ENCODE measurements around the gene GLT8D1.
A peak's percentile ranks its signal among the peaks of the same experiment; 100 is the strongest.

The GLT8D1 gene

GRCh38 chr3:52722491-52722890 lies 16.9 kb upstream of the GLT8D1 start:
- H3K9me3 Mint-ChIP-seq = peaks cover 8% of the 10 kb centered on the region
- no peak overlapping the region for H3K27ac Mint-ChIP-seq
- no peaks in the 10 kb centered on the region for H3K27me3 Mint-ChIP-seq (ENCODE audit: low read depth)
- H3K4me3 Mint-ChIP-seq = no peak overlapping the region
- peaks cover 23% of the 10 kb centered on the region for H3K4me1 Mint-ChIP-seq (ENCODE audit: low read depth)
- no peak for DNase-seq (ENCODE audit: low spot score)
- peaks cover 33% of the 10 kb centered on the region for H3K36me3 Mint-ChIP-seq (ENCODE audit: low read depth)

GRCh38 chr3:52721730-52722008 lies 16.1 kb upstream of the GLT8D1 start:
- Mint-ChIP-seq H3K27me3 (ENCODE audit: low read depth) (no peaks in the 10 kb centered on the region), H3K36me3 (ENCODE audit: low read depth) (peaks cover 28% of the 10 kb centered on the region), H3K4me1 (ENCODE audit: low read depth) (peaks cover 23% of the 10 kb centered on the region), H3K27ac (peak overlapping the region; percentile 74), H3K9me3 (peaks cover 8% of the 10 kb centered on the region), H3K4me3 (no peak overlapping the region)
- DNase-seq (ENCODE audit: low spot score) = no peak

DNA sequence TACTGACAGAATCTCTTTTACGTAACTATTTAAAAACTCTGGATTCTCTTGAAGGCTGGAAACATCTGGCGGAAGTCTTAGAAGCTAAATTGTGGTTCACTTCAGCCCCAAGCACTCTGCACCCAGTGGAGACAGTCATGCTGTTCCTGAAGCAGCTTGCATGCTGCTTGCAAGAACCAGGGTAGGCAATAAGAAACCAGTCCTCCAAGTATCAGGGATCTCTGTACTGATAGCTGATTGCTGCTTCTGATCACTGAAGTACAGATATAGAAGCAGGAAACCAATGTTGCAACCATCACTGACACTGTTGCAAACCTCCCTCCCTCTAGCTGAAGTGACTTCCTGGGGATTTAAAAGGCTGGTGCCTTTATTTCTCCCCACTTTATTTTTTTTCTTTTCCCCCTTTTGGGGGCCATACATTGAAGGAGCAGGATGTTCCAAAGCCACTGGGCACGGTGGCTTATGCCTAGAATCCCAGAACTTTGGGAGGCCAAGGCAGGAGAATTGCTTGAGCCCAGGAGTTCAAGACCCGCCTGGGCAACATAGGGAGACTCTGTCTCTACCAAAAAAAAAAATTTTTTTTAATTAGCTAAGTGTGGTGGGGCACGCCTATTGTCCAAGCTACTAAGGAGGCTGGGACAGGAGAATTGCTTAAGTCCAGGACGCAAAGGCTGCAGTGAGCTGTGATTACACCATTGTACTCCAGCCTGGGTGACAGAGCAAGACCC lies 15.6 kb upstream of the GLT8D1 start:
- no peaks in the 10 kb centered on the region for H3K27me3 Mint-ChIP-seq (ENCODE audit: low read depth)
- H3K9me3 Mint-ChIP-seq = peaks cover 8% of the 10 kb centered on the region
- peaks cover 28% of the 10 kb centered on the region for H3K36me3 Mint-ChIP-seq (ENCODE audit: low read depth)
- H3K4me1 Mint-ChIP-seq (ENCODE audit: low read depth) = peaks cover 23% of the 10 kb centered on the region
- peak; percentile 15 for DNase-seq (ENCODE audit: low spot score)
- peak overlapping the region; percentile 51 for H3K4me3 Mint-ChIP-seq
- peak overlapping the region; percentile 74 for H3K27ac Mint-ChIP-seq

DNA sequence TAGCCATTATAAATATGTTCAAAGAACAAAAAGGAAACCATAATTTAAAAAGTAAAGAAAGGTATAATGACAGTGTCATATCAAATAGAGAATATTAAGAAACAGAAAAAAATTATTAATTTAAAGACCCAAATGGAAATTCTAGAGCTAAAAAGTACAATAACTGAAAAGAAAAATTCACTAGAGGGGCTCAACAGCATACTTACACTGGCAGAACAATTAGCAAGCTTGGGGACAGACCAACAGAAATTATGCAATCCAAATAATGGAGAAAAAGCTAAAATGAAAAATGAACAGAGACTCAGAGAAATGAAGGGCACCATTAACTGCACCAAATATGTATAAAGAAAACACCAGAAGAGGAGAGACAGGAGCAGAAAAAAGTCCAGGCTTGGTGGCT lies 14.0 kb upstream of the GLT8D1 start:
- H3K27me3 Mint-ChIP-seq (ENCODE audit: low read depth) = no peaks in the 10 kb centered on the region
- H3K36me3 Mint-ChIP-seq (ENCODE audit: low read depth) = peaks cover 25% of the 10 kb centered on the region
- peaks cover 23% of the 10 kb centered on the region for H3K4me1 Mint-ChIP-seq (ENCODE audit: low read depth)
- peaks cover 8% of the 10 kb centered on the region for H3K9me3 Mint-ChIP-seq
- peak overlapping the region; percentile 61 for H3K27ac Mint-ChIP-seq
- peak overlapping the region; percentile 50 for H3K4me3 Mint-ChIP-seq
- no peak for DNase-seq (ENCODE audit: low spot score)

GRCh38 chr3:52715714-52716305 lies 10.2 kb upstream of the GLT8D1 start:
- no peak overlapping the region for H3K4me3 Mint-ChIP-seq
- H3K27me3 Mint-ChIP-seq (ENCODE audit: low read depth) = no peaks in the 10 kb centered on the region
- H3K9me3 Mint-ChIP-seq = peaks cover 8% of the 10 kb centered on the region
- peaks cover 27% of the 10 kb centered on the region for H3K36me3 Mint-ChIP-seq (ENCODE audit: low read depth)
- no peak for DNase-seq (ENCODE audit: low spot score)
- no peak overlapping the region for H3K27ac Mint-ChIP-seq
- peaks cover 12% of the 10 kb centered on the region for H3K4me1 Mint-ChIP-seq (ENCODE audit: low read depth)

GRCh38 chr3:52714335-52715302 lies 9.0 kb upstream of the GLT8D1 start:
- Mint-ChIP-seq H3K27ac (no peak overlapping the region), H3K36me3 (ENCODE audit: low read depth) (peaks cover 25% of the 10 kb centered on the region), H3K4me3 (no peak overlapping the region), H3K4me1 (ENCODE audit: low read depth) (peaks cover 4% of the 10 kb centered on the region), H3K9me3 (peaks cover 5% of the 10 kb centered on the region), H3K27me3 (ENCODE audit: low read depth) (no peaks in the 10 kb centered on the region)
- no peak for DNase-seq (ENCODE audit: low spot score)

- Mint-ChIP-seq H3K27ac (no peak overlapping the region), H3K27me3 (ENCODE audit: low read depth) (no peaks in the 10 kb centered on the region), H3K36me3 (ENCODE audit: low read depth) (peaks cover 26% of the 10 kb centered on the region), H3K9me3 (no peaks in the 10 kb centered on the region), H3K4me1 (ENCODE audit: low read depth) (peaks cover 11% of the 10 kb centered on the region), H3K4me3 (no peak overlapping the region)
- no peak for DNase-seq (ENCODE audit: low spot score)
Observed at GRCh38 chr3:52712291-52713212, 7.0 kb upstream of the GLT8D1 start.

DNA sequence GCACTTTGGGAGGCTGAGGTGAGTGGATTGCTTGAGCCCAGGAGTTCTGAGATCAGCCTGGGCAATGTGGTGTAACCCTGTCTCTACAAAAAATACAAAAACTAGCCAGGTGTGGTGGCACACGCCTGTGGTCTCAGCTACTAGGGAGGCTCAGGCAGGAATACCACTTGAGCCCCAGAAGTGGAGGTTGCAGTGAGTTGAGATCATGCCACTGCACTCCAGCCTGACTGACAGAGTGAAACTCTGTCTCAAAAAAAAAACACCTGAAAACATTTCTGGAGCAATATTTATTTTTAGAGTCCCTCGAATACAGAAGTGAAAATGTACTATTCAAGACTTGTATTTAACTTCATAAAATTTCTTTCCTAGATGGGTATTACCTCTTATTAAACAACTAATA lies 4.9 kb upstream of the GLT8D1 start:
- no peak overlapping the region for H3K27ac Mint-ChIP-seq
- no peak overlapping the region for H3K4me3 Mint-ChIP-seq
- H3K27me3 Mint-ChIP-seq (ENCODE audit: low read depth) = no peaks in the 10 kb centered on the region

DNA sequence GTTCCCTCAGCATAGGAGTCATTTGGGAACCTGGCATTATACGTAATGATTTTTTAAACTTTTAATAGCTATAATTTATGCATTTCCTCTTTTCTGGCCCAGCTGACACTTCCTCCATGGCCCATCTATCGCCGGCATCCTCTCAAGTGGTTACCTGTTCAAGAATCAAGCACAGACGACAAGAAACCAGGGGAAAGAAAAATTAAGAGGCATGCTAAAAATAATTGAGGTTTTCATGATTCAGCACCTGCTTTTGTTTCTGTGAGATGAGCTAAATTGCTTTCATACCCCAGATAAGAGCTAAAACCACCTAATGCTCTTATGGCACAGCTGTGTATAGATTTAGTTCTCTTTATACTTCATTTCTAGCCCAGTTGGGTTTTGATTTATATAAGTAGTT lies 2.0 kb upstream of the GLT8D1 start:
- H3K9me3 Mint-ChIP-seq = no peaks in the 10 kb centered on the region
- H3K4me3 Mint-ChIP-seq = peak overlapping the region; percentile 98
- peaks cover 27% of the 10 kb centered on the region for H3K36me3 Mint-ChIP-seq (ENCODE audit: low read depth)
- no peak for DNase-seq (ENCODE audit: low spot score)
- H3K4me1 Mint-ChIP-seq (ENCODE audit: low read depth) = peaks cover 26% of the 10 kb centered on the region
- no peaks in the 10 kb centered on the region for H3K27me3 Mint-ChIP-seq (ENCODE audit: low read depth)
- H3K27ac Mint-ChIP-seq = peak overlapping the region; percentile 75

More for the DNA sequence above, 4.9 kb upstream of the GLT8D1 start:
- peaks cover 28% of the 10 kb centered on the region for H3K36me3 Mint-ChIP-seq (ENCODE audit: low read depth)
- peaks cover 13% of the 10 kb centered on the region for H3K4me1 Mint-ChIP-seq (ENCODE audit: low read depth)
- no peak for DNase-seq (ENCODE audit: low spot score)
- H3K9me3 Mint-ChIP-seq = no peaks in the 10 kb centered on the region

DNA sequence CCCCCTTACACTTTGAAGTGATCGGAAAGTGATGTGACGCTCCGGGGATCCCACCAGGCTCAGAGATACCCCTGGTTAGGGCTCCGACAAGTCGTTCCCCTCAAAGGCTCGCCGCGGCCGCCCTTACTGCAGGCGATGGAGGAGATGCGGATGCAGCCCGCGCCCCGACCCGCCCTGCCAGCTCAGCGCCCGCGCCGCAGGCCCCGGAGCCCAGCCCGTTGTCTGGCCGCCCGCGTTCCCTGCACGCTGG lies 228 bp downstream of the GLT8D1 start:
- Mint-ChIP-seq H3K27ac (peak overlapping the region; percentile 92), H3K9me3 (no peaks in the 10 kb centered on the region), H3K27me3 (ENCODE audit: low read depth) (no peaks in the 10 kb centered on the region), H3K36me3 (ENCODE audit: low read depth) (peaks cover 24% of the 10 kb centered on the region), H3K4me3 (peak overlapping the region; percentile 98), H3K4me1 (ENCODE audit: low read depth) (peaks cover 26% of the 10 kb centered on the region)
- DNase-seq (ENCODE audit: low spot score) = no peak

- Mint-ChIP-seq H3K4me1 (ENCODE audit: low read depth) (peaks cover 26% of the 10 kb centered on the region), H3K4me3 (peak overlapping the region; percentile 98), H3K27me3 (ENCODE audit: low read depth) (no peaks in the 10 kb centered on the region), H3K36me3 (ENCODE audit: low read depth) (peaks cover 23% of the 10 kb centered on the region), H3K9me3 (no peaks in the 10 kb centered on the region), H3K27ac (peak overlapping the region; percentile 92)
- no peak for DNase-seq (ENCODE audit: low spot score)
Observed at GRCh38 chr3:52704611-52705437, 767 bp downstream of the GLT8D1 start.

DNA sequence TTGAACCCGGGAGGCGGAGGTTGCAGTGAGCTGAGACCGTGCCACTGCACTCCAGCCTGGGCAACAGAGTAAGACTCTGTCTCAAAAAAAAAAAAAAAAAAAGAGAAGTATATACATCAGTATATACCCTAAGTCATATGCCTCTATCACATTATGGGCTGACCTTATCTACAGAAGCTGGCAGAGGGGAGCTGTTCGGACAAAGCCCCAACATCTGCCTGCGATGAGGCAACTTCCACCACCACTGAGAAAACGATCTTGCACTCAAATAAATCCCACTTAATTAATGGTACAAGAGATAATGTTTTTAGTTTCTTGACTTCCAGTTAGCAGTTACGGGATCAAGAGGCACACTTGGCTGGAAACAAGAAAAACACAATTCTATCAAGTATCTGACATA lies 2.2 kb downstream of the GLT8D1 start:
- Mint-ChIP-seq H3K9me3 (no peaks in the 10 kb centered on the region), H3K4me1 (ENCODE audit: low read depth) (peaks cover 23% of the 10 kb centered on the region), H3K36me3 (ENCODE audit: low read depth) (peaks cover 18% of the 10 kb centered on the region), H3K27ac (peak overlapping the region; percentile 4), H3K27me3 (ENCODE audit: low read depth) (no peaks in the 10 kb centered on the region), H3K4me3 (peak overlapping the region; percentile 41)
- no peak for DNase-seq (ENCODE audit: low spot score)

GRCh38 chr3:52697632-52697965 lies 8.0 kb downstream of the GLT8D1 start:
- H3K4me3 Mint-ChIP-seq = no peak overlapping the region
- H3K27me3 Mint-ChIP-seq (ENCODE audit: low read depth) = no peaks in the 10 kb centered on the region
- no peaks in the 10 kb centered on the region for H3K4me1 Mint-ChIP-seq (ENCODE audit: low read depth)
- DNase-seq (ENCODE audit: low spot score) = no peak
- no peaks in the 10 kb centered on the region for H3K9me3 Mint-ChIP-seq
- H3K27ac Mint-ChIP-seq = peak overlapping the region; percentile 52
- H3K36me3 Mint-ChIP-seq (ENCODE audit: low read depth) = peaks cover 46% of the 10 kb centered on the region
